ENCODE results near the gene MAPT.

GRCh38 chr17:45975640-45976295, 81.4 kb downstream of the MAPT start:
- no peak for TF ChIP-seq POLR2A (IDR thresholded peaks at IDR 0.05; ENCODE audit: low read depth)
- no peak for TF ChIP-seq CTCF (IDR thresholded peaks at IDR 0.05)
